CD14-positive monocyte (primary cell): ENCODE results near the gene ZNF513. TPM values are rescaled to one million over a fixed set of nuclear protein-coding genes. Genes with fewer than 3 reads are reported as not detected.

Experiments used
- DNase-seq, 3 donors: peaks; one replicate each; pipeline ENCODE4 v3.0.0-alpha.2; 2011 to 2022
- H2AFZ ChIP-seq: 2 replicates; pipeline ENCODE4 v1.6.0; 2012; ENCODE audit warnings: mild to moderate bottlenecking, low read depth, low read length, inconsistent platforms; ENCODE audit not compliant: insufficient read depth, poor library complexity, severe bottlenecking
- H3K27ac ChIP-seq, 2 donors: 1 replicate in 1 of 2; 2 replicates in 1 of 2; pipeline ENCODE4 v1.5.1; 2012 to 2013; ENCODE audit warnings: low read length in 2 of 2, control low read depth in 1 of 2, inconsistent platforms in 1 of 2, low read depth in 1 of 2, mild to moderate bottlenecking in 1 of 2
- H3K27me3 ChIP-seq, 2 donors: one replicate each; pipeline versions ENCODE4 v1.6.0 to v1.6.1; 2011 to 2013; ENCODE audit warnings: low read length in 2 of 2; ENCODE audit not compliant: control insufficient read depth in 2 of 2, insufficient read depth in 2 of 2
- H3K36me3 ChIP-seq, 2 donors: replicated peaks in 1 of 2; 1 replicate in 1 of 2; 2 replicates in 1 of 2; pipeline versions ENCODE4 v1.5.1 to v1.6.1; 2012 to 2013; ENCODE audit warnings: low read length in 2 of 2, control low read depth in 1 of 2, inconsistent platforms in 1 of 2, mild to moderate bottlenecking in 1 of 2; ENCODE audit not compliant: insufficient read depth in 2 of 2, control insufficient read depth in 1 of 2
- H3K4me1 ChIP-seq, 2 donors: 1 replicate in 1 of 2; 2 replicates in 1 of 2; pipeline versions ENCODE4 v1.5.1 to v1.6.1; 2012 to 2013; ENCODE audit warnings: low read length in 2 of 2, control low read depth in 1 of 2, inconsistent platforms in 1 of 2, mild to moderate bottlenecking in 1 of 2, moderate library complexity in 1 of 2; ENCODE audit not compliant: insufficient read depth in 2 of 2, control insufficient read depth in 1 of 2
- H3K4me2 ChIP-seq: replicated peaks from 2 replicates; pipeline ENCODE3; 2012; ENCODE audit warnings: low read length, moderate library complexity, mild to moderate bottlenecking; ENCODE audit not compliant: poor library complexity, severe bottlenecking; ENCODE audit errors: extremely low read depth
- H3K4me3 ChIP-seq, 3 experiments: fragments of 200-600 bp in 1 of 3; sonication (generic) in 1 of 3; replicated peaks in 1 of 3; 1 replicate in 2 of 3; 2 replicates in 1 of 3; pipeline ENCODE4 v1.5.1; 2011 to 2013; ENCODE audit warnings: low read length in 3 of 3, mild to moderate bottlenecking in 3 of 3, control low read depth in 2 of 3, low read depth in 2 of 3, inconsistent platforms in 1 of 3, moderate library complexity in 1 of 3
- H3K79me2 ChIP-seq: 2 replicates; pipeline ENCODE4 v1.6.0; 2012; ENCODE audit warnings: mild to moderate bottlenecking, control low read depth, inconsistent platforms, low read length, moderate library complexity; ENCODE audit not compliant: insufficient read depth
- H3K9ac ChIP-seq: 2 replicates; pipeline ENCODE4 v1.6.0; 2017; ENCODE audit warnings: low read length, mild to moderate bottlenecking; ENCODE audit not compliant: insufficient read depth, poor library complexity, severe bottlenecking
- H3K9me3 ChIP-seq, 2 donors: replicated peaks in 1 of 2; 1 replicate in 1 of 2; 2 replicates in 1 of 2; pipeline versions ENCODE4 v1.5.1 to v1.6.1; 2012 to 2013; ENCODE audit warnings: low read length in 2 of 2, control low read depth in 1 of 2; ENCODE audit not compliant: control insufficient read depth in 1 of 2, insufficient read depth in 1 of 2
- H4K20me1 ChIP-seq: 2 replicates; pipeline ENCODE4 v1.6.0; 2012; ENCODE audit warnings: mild to moderate bottlenecking, low read length, control low read depth, moderate library complexity; ENCODE audit not compliant: insufficient read depth
- H3K27ac Mint-ChIP-seq, 7 donors: one replicate each; pipeline ENCODE4 v1.8.0; 2020; ENCODE audit warnings: mild to moderate bottlenecking in 7 of 7, mixed read lengths in 7 of 7, moderate library complexity in 6 of 7, inconsistent platforms in 2 of 7
- H3K27me3 Mint-ChIP-seq, 3 donors: one replicate each; pipeline ENCODE4 v1.8.0; 2021 to 2022; ENCODE audit warnings: low read depth in 3 of 3, mild to moderate bottlenecking in 3 of 3, mixed read lengths in 3 of 3, moderate library complexity in 3 of 3, inconsistent platforms in 1 of 3
- H3K36me3 Mint-ChIP-seq, 2 donors: one replicate each; pipeline ENCODE4 v1.8.0; 2020; ENCODE audit warnings: mixed read lengths in 2 of 2, inconsistent platforms in 1 of 2, mild to moderate bottlenecking in 1 of 2
- H3K4me1 Mint-ChIP-seq: one replicate; pipeline ENCODE4 v1.8.0; 2020; ENCODE audit warnings: mild to moderate bottlenecking, mixed read lengths
- H3K4me3 Mint-ChIP-seq, 2 donors: one replicate each; pipeline ENCODE4 v1.8.0; 2020; ENCODE audit warnings: mild to moderate bottlenecking in 2 of 2, mixed read lengths in 2 of 2, moderate library complexity in 1 of 2
- H3K9me3 Mint-ChIP-seq, 7 donors: one replicate each; pipeline ENCODE4 v1.8.0; 2020 to 2022; ENCODE audit warnings: mixed read lengths in 7 of 7, mild to moderate bottlenecking in 6 of 7, moderate library complexity in 6 of 7, inconsistent platforms in 2 of 7
- CTCF ChIP-seq: fragments of 200-600 bp; IDR thresholded peaks from one replicate; pipeline ENCODE4 v1.8.0; 2022; ENCODE audit warnings: antibody characterized with exemption, mild to moderate bottlenecking
- WGBS: methylation state at CpG from one replicate; pipeline ENCODE4 v1.1.5; 2013; ENCODE audit warnings: missing lambda C conversion rate; ENCODE audit not compliant: insufficient coverage; 5-methylcytosine and 5-hydroxymethylcytosine counted together
- intact Hi-C, 2 donors: fragments of 100-400 bp; cut with micrococcal nuclease; formaldehyde crosslinking; loops; one replicate each; pipeline versions ENCODE4 v1.15.0 to v1.15.1; 2023
- polyA plus RNA-seq, 3 donors: library from polyadenylated mRNA; depleted of rRNA in 1 of 3; unstranded in 2 of 3; stranded (reverse) in 1 of 3; fragments of 300-500 nt in 2 of 3; fragments of >200 nt in 1 of 3; fragmentation: Illumina TruSeq in 2 of 3; gene quantifications; 1 replicate in 2 of 3; 2 replicates in 1 of 3; pipeline ENCODE4 v1.2.3, GENCODE V29; 2012 to 2021

Gene ZNF513
- polyA plus RNA-seq, 3 donors: 2.4 to 36.8 (median 2.6) TPM

- DNase-seq: no peak
- WGBS: 93% methylated on average over 9 of the region's 10 CpGs
- no peak overlapping the region for H2AFZ ChIP-seq
- peaks cover 0 to 2% (median 0%) of the 10 kb centered on the region in 7 donors for H3K9me3 Mint-ChIP-seq
- H3K9me3 ChIP-seq: no peaks in the 10 kb centered on the region
- peaks cover 38% of the 10 kb centered on the region for H3K4me1 Mint-ChIP-seq
- peaks cover 58 to 72% of the 10 kb centered on the region in 2 donors for H3K36me3 ChIP-seq
- no peak overlapping the region for H3K9ac ChIP-seq
- H3K27me3 ChIP-seq: no peaks in the 10 kb centered on the region
- H3K36me3 Mint-ChIP-seq: peaks cover 59 to 65% of the 10 kb centered on the region in 2 donors
- H3K4me2 ChIP-seq: no peak overlapping the region
- peak overlapping the region; percentile 1 to 82 (median 53) for H3K27ac Mint-ChIP-seq
- no peak overlapping the region for H3K4me3 Mint-ChIP-seq
- TF ChIP-seq CTCF: no peak
- intact Hi-C loops: loop anchor here in 1 of 2 donors (10.0 kb wide), 1 partner anchor 118 kb away; the partner anchor contains the start of genes FNDC4 and GCKR
- H4K20me1 ChIP-seq: peaks cover 51% of the 10 kb centered on the region
- peaks cover 25 to 46% of the 10 kb centered on the region in 2 donors for H3K4me1 ChIP-seq
- H3K27ac ChIP-seq: peak overlapping the region in 1 of 2 donors; percentile 96
- no peak overlapping the region for H3K4me3 ChIP-seq
- peaks cover 0 to 3% (median 1%) of the 10 kb centered on the region in 3 donors for H3K27me3 Mint-ChIP-seq
- peaks cover 62% of the 10 kb centered on the region for H3K79me2 ChIP-seq
These were observed 3.5 kb downstream of the ZNF513 start for GRCh38 chr2:27376866-27377617.

- H3K27ac Mint-ChIP-seq: peak overlapping the region in 6 of 7 donors; percentile 1 to 56 (median 50)
- 97% methylated on average over 9 of the region's 16 CpGs for WGBS
- peaks cover 0 to 3% (median 1%) of the 10 kb centered on the region in 3 donors for H3K27me3 Mint-ChIP-seq
- H3K4me2 ChIP-seq: no peak overlapping the region
- H3K36me3 ChIP-seq: peaks cover 58 to 65% of the 10 kb centered on the region in 2 donors
- peak overlapping the region in 1 of 2 donors; percentile 24 for H3K27ac ChIP-seq
- no peaks in the 10 kb centered on the region for H3K27me3 ChIP-seq
- no peak overlapping the region for H3K9ac ChIP-seq
- no peak for TF ChIP-seq CTCF
- no peak overlapping the region for H3K4me3 ChIP-seq
- H3K36me3 Mint-ChIP-seq: peaks cover 57 to 62% of the 10 kb centered on the region in 2 donors
- no peak overlapping the region for H2AFZ ChIP-seq
- no peak overlapping the region for H3K4me3 Mint-ChIP-seq
- H3K9me3 Mint-ChIP-seq: peaks cover 0 to 2% (median 0%) of the 10 kb centered on the region in 7 donors
- peaks cover 33 to 52% of the 10 kb centered on the region in 2 donors for H3K4me1 ChIP-seq
- intact Hi-C loops: loop anchor here in 1 of 2 donors (10.0 kb wide), 1 partner anchor 118 kb away; the partner anchor contains the start of genes FNDC4 and GCKR
- H4K20me1 ChIP-seq: peaks cover 51% of the 10 kb centered on the region
- H3K79me2 ChIP-seq: peaks cover 69% of the 10 kb centered on the region
- H3K4me1 Mint-ChIP-seq: peaks cover 45% of the 10 kb centered on the region
- DNase-seq: no peak
- no peaks in the 10 kb centered on the region for H3K9me3 ChIP-seq
These were observed 4.2 kb downstream of the ZNF513 start for GRCh38 chr2:27376151-27376865.
